OCI-LY7 (cell line): ENCODE results near the gene DPP10. TPM values are rescaled to one million over a fixed set of nuclear protein-coding genes. Genes with fewer than 3 reads are reported as not detected.

Experiments
- BruUV-seq: library from RNA; stranded (reverse); fragments of 400-500 nt; replicated peaks from 2 replicates; lab custom pipeline; 2021; lab: Mats Ljungman, UMichigan
- CTCF ChIA-PET: fragments of 300-600 bp; sonication (Branson Sonifier 250); formaldehyde crosslinking; loops from one replicate; lab custom pipeline; 2022; ENCODE audit warnings: antibody characterized with exemption; ENCODE audit not compliant: unreplicated experiment; lab: Charles Lee
- POLR2A ChIA-PET: fragments of 300-600 bp; sonication (Branson Sonifier 250); formaldehyde crosslinking; loops from one replicate; lab custom pipeline; 2022; ENCODE audit warnings: antibody characterized with exemption; lab: Charles Lee
- DNase-seq: peaks from one replicate; pipeline ENCODE4 v3.0.0-alpha.2; 2015; ENCODE audit warnings: low spot score
- H2AFZ ChIP-seq: fragments of 200-600 bp; sonication (generic), shearing (Covaris generic); 2 replicates; pipeline ENCODE4 v1.6.1; 2014; ENCODE audit warnings: mild to moderate bottlenecking, antibody characterized with exemption, low read length, moderate library complexity
- H3K27ac ChIP-seq: fragments of 200-600 bp; sonication (generic); 2 replicates; pipeline ENCODE4 v1.5.1; 2014; ENCODE audit warnings: mixed run types, low read depth, mild to moderate bottlenecking, moderate library complexity, low read length, inconsistent platforms; ENCODE audit not compliant: poor library complexity, severe bottlenecking
- H3K36me3 ChIP-seq: fragments of 200-600 bp; sonication (generic); 2 replicates; pipeline ENCODE4 v1.6.1; 2014; ENCODE audit warnings: mild to moderate bottlenecking, antibody characterized with exemption, low read length, moderate library complexity, mixed read lengths; ENCODE audit not compliant: insufficient read depth
- H3K4me1 ChIP-seq: fragments of 200-600 bp; sonication (generic); 2 replicates; pipeline ENCODE4 v1.5.1; 2014; ENCODE audit warnings: mild to moderate bottlenecking, low read length; ENCODE audit not compliant: insufficient read depth, poor library complexity, severe bottlenecking
- H3K4me2 ChIP-seq: fragments of 200-600 bp; sonication (generic); 2 replicates; pipeline ENCODE4 v1.6.1; 2014; ENCODE audit warnings: mild to moderate bottlenecking, low read length
- H3K4me3 ChIP-seq: fragments of 200-600 bp; sonication (generic); 2 replicates; pipeline ENCODE4 v1.5.1; 2014; ENCODE audit warnings: mild to moderate bottlenecking, low read depth, low read length; ENCODE audit not compliant: poor library complexity, severe bottlenecking
- H3K79me2 ChIP-seq: fragments of 200-600 bp; sonication (generic); 2 replicates; pipeline ENCODE4 v1.6.1; 2016; ENCODE audit warnings: low read depth, mild to moderate bottlenecking, low read length, moderate library complexity, mixed read lengths; ENCODE audit not compliant: insufficient read depth
- H3K9me2 ChIP-seq: fragments of 200-600 bp; sonication (generic); 2 replicates; pipeline ENCODE4 v1.6.1; 2016; ENCODE audit warnings: mild to moderate bottlenecking, low read length, mixed read lengths; ENCODE audit not compliant: insufficient read depth
- H3K9me3 ChIP-seq: fragments of 200-600 bp; sonication (generic); 2 replicates; pipeline ENCODE4 v1.6.1; 2014; ENCODE audit warnings: mild to moderate bottlenecking, mixed run types, low read length, mixed read lengths
- H4K20me1 ChIP-seq: fragments of 200-600 bp; sonication (generic); 2 replicates; pipeline ENCODE4 v1.6.1; 2014; ENCODE audit warnings: mild to moderate bottlenecking, antibody characterized with exemption, low read length, moderate library complexity, mixed read lengths; ENCODE audit not compliant: insufficient read depth
- EZH2phosphoT487 ChIP-seq: fragments of 200-600 bp; sonication (generic); IDR thresholded peaks from 2 replicates; pipeline ENCODE4 v1.6.1; 2018; ENCODE audit warnings: low read depth, borderline replicate concordance, mild to moderate bottlenecking, mixed run types, antibody characterized with exemption, low read length, moderate library complexity, mixed read lengths
- intact Hi-C: fragments of 100-400 bp; cut with micrococcal nuclease; formaldehyde crosslinking; loops from one replicate; pipeline ENCODE4 v1.10.0; 2022; ENCODE audit not compliant: unreplicated experiment
- total RNA-seq, 2 experiments: library from RNA; depleted of rRNA in 1 of 2; stranded (reverse); fragments of >200 nt in 1 of 2; shearing (Covaris generic) in 1 of 2; gene quantifications; 2 replicates each; pipeline ENCODE4 v1.2.3, GENCODE V29; 2014 to 2022
- TF ChIP-seq, protein P1 (sequence below): fragments of 200-600 bp; sonication (generic); conservative IDR thresholded peaks from 2 replicates; pipeline ENCODE4 v1.5.1; 2014; ENCODE audit warnings: mild to moderate bottlenecking, antibody characterized with exemption, low read length, moderate library complexity, mixed read lengths

The DPP10 gene
- total RNA-seq, 2 experiments from 2014 or later = not detected

DNA sequence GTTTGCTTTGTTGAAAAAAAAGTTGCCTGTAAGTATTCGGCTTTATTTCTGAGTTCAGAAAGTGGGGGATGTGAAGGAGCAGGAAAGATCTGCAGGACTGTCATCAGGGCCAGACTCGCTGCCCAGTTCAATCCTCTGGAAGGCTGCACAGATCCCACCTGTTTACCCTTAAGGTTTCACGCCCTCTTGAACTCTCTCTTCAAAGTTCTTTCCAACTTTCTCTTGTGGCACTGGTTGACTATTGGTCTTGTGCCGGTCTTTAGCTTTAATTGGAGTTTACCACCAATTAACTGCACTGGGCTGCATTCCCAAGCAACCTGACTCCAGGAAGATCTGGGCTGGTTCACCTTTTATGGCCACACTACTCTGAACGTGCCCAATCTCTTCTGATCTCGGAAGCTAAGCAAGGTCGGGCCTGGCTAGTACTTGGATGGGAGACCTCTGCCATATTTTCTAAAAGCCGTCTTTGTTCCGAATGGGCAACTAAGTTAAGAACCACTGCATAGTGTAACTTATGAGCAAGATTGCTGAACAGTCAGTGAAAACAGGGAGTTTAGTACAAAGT is 495.0 kb downstream of the DPP10 start:
- H3K4me2 ChIP-seq = no peak overlapping the region
- DNase-seq = no peak
- H3K4me1 ChIP-seq = no peaks in the 10 kb centered on the region
- no peak overlapping the region for H3K27ac ChIP-seq
- no peaks in the 10 kb centered on the region for H3K36me3 ChIP-seq
- no peak overlapping the region for H3K4me3 ChIP-seq
- H2AFZ ChIP-seq = no peak overlapping the region
- BruUV-seq = no TSS peak
- TF ChIP-seq, protein P1, sequence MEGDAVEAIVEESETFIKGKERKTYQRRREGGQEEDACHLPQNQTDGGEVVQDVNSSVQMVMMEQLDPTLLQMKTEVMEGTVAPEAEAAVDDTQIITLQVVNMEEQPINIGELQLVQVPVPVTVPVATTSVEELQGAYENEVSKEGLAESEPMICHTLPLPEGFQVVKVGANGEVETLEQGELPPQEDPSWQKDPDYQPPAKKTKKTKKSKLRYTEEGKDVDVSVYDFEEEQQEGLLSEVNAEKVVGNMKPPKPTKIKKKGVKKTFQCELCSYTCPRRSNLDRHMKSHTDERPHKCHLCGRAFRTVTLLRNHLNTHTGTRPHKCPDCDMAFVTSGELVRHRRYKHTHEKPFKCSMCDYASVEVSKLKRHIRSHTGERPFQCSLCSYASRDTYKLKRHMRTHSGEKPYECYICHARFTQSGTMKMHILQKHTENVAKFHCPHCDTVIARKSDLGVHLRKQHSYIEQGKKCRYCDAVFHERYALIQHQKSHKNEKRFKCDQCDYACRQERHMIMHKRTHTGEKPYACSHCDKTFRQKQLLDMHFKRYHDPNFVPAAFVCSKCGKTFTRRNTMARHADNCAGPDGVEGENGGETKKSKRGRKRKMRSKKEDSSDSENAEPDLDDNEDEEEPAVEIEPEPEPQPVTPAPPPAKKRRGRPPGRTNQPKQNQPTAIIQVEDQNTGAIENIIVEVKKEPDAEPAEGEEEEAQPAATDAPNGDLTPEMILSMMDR = no peak
- TF ChIP-seq EZH2phosphoT487 = no peak
- H3K9me3 ChIP-seq = no peaks in the 10 kb centered on the region
- POLR2A ChIA-PET = no interaction called here
- H3K9me2 ChIP-seq = no peaks in the 10 kb centered on the region
- intact Hi-C loops = no loop called here
- CTCF ChIA-PET = no interaction called here
- no peaks in the 10 kb centered on the region for H4K20me1 ChIP-seq
- no peaks in the 10 kb centered on the region for H3K79me2 ChIP-seq

DNA sequence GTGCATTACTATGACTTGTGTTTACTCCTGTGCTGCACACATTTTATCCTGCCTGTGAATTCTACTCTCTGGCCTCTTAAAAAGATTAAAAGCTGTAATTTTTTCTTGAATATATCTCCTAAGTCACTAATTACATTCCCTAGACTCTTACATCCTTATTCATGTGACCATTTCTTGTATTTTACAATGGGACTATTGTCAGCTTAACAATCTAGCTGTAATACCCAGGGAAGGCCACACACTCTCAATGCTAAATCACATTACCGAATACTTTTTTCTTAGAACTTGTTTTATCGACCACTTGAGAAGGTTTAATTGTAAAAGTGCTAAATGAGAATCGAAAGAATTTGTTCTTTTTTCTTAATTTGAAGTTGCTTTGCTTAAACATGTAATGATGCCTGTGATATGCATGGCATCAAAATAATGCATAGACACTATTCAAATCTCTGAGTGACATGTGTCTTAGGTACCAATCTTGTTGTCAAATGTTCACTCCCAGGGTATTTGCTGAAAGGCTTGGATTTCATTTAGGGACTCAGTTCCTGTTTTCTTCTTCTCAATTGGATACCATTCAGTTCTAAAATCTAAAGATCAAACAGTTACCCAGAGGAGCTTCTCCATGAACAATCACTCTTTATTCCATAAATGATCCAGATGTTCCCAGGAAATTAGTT is 498.5 kb downstream of the DPP10 start:
- H4K20me1 ChIP-seq = no peaks in the 10 kb centered on the region
- CTCF ChIA-PET = no interaction called here
- intact Hi-C loops = no loop called here
- no peak overlapping the region for H3K4me2 ChIP-seq
- no TSS peak for BruUV-seq
- H3K4me1 ChIP-seq = no peaks in the 10 kb centered on the region
- POLR2A ChIA-PET = no interaction called here
- no peaks in the 10 kb centered on the region for H3K9me2 ChIP-seq
- TF ChIP-seq, protein P1 = no peak
- no peak for TF ChIP-seq EZH2phosphoT487
- DNase-seq = no peak
- no peaks in the 10 kb centered on the region for H3K36me3 ChIP-seq
- H3K27ac ChIP-seq = no peak overlapping the region
- no peak overlapping the region for H2AFZ ChIP-seq
- H3K4me3 ChIP-seq = no peak overlapping the region
- no peaks in the 10 kb centered on the region for H3K9me3 ChIP-seq
- H3K79me2 ChIP-seq = no peaks in the 10 kb centered on the region

DNA sequence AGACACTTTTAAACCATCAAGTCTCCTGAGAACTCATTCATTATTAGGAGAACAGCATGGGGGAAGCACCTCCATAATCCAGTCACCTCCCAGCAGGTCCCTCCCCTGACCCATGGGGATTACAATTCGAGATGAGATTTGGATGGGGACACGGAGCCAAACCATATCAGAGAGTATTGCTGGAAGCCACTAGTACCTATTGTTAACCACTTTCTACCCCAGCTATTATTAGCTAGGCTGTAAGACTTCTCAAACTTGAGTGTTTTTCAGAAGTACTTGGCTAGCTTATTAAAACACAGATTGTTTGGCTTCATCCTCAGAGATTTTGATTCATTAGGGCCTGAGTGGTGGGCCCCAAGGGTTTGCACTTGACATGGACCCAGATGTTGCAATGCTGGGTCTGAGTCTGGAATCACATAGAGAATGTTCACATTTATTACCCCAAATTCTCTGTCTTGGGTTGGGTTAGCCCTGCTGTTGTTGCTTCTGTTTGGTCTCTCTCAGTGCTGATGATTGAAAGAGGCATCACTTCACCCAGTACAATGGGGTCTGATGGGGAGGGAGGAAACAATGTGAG is 506.9 kb downstream of the DPP10 start:
- no peak overlapping the region for H3K4me2 ChIP-seq
- no TSS peak for BruUV-seq
- intact Hi-C loops = no loop called here
- no peaks in the 10 kb centered on the region for H3K9me2 ChIP-seq
- no peaks in the 10 kb centered on the region for H3K4me1 ChIP-seq
- TF ChIP-seq, protein P1 = no peak
- no peak for TF ChIP-seq EZH2phosphoT487
- H2AFZ ChIP-seq = no peak overlapping the region
- no peak for DNase-seq
- ChIA-PET CTCF (no interaction called here), POLR2A (interaction anchor here (0.7 to 0.9 kb wide), 2 partner anchors 11 to 916 kb away, joined by 3 to 6 read pairs; no protein-coding TSS in a partner anchor)
- no peak overlapping the region for H3K4me3 ChIP-seq
- H4K20me1 ChIP-seq = no peaks in the 10 kb centered on the region
- H3K9me3 ChIP-seq = no peaks in the 10 kb centered on the region
- H3K27ac ChIP-seq = no peak overlapping the region
- no peaks in the 10 kb centered on the region for H3K36me3 ChIP-seq
- H3K79me2 ChIP-seq = no peaks in the 10 kb centered on the region
